Measurements from ENCODE around the gene BICC1. TPM values are rescaled to one million over a fixed set of nuclear protein-coding genes. Genes with fewer than 3 reads are reported as not detected.

Gene BICC1
- total RNA-seq, 2 experiments from 2014 or later: not detected

DNA sequence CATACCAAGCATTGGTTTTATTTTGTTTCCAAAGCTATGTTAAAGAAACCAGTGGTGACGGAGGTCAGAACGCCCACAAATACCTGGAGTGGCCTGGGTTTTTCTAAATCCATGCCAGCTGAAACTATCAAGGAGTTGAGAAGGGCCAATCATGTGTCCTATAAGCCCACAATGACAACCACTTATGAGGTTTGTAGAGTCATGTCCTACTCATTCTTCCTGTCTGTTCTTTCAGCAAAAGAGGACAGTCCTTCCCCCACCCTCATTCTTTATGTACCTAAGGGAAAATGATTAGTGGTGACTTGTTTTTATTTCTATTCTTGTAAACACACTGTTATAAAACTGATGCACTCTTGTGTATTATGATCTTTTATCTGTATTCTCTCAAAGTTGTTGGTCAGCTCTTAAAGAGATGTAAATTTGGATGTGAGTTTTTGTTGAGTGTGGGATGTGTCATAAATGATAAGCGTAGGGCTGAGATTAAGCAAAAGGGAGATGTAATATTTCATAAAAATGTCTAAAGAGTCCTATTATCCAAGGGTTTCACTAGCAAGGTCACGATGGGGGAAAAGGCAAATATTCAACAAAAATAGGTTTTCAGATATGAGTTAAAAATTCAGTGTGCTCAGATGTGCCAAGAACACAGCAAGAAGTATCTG is 294.4 kb downstream of the BICC1 start:
- intact Hi-C loops (cut with DNase I, micrococcal nuclease): no loop called here
- H3K27me3 Mint-ChIP-seq: no peaks in the 10 kb centered on the region
- ChIA-PET POLR2A (no interaction called here), CTCF (no interaction called here)
- no peaks in the 10 kb centered on the region for H3K9me3 Mint-ChIP-seq (ENCODE audit: low read depth)
- H3K36me3 Mint-ChIP-seq (ENCODE audit: low read depth): no peaks in the 10 kb centered on the region
- no peaks in the 10 kb centered on the region for H3K4me1 Mint-ChIP-seq
- DNase-seq: no peak
- no peak overlapping the region for H3K4me3 Mint-ChIP-seq
- no peak overlapping the region for H3K27ac Mint-ChIP-seq
- no peak for ATAC-seq

- ChIA-PET CTCF (no interaction called here), POLR2A (no interaction called here)
- Mint-ChIP-seq H3K4me3 (no peak overlapping the region), H3K4me1 (no peaks in the 10 kb centered on the region), H3K36me3 (ENCODE audit: low read depth) (no peaks in the 10 kb centered on the region), H3K27ac (no peak overlapping the region), H3K9me3 (ENCODE audit: low read depth) (no peaks in the 10 kb centered on the region), H3K27me3 (no peaks in the 10 kb centered on the region)
- intact Hi-C loops (cut with DNase I, micrococcal nuclease): no loop called here
- ATAC-seq (no peak), DNase-seq (no peak)
Measured at GRCh38 chr10:58807629-58808022, 295.0 kb downstream of the BICC1 start.

GRCh38 chr10:58810751-58811150 is 298.1 kb downstream of the BICC1 start:
- ATAC-seq (no peak), DNase-seq (no peak)
- CTCF ChIA-PET: interaction anchor here (0.6 kb wide), 1 partner anchor 840 kb away, joined by 3 read pairs; no protein-coding TSS in a partner anchor
- intact Hi-C loops (cut with DNase I, micrococcal nuclease): no loop called here
- Mint-ChIP-seq H3K9me3 (ENCODE audit: low read depth) (no peaks in the 10 kb centered on the region), H3K36me3 (ENCODE audit: low read depth) (no peaks in the 10 kb centered on the region), H3K27me3 (no peaks in the 10 kb centered on the region), H3K27ac (no peak overlapping the region), H3K4me1 (no peaks in the 10 kb centered on the region), H3K4me3 (no peak overlapping the region)
- POLR2A ChIA-PET: no interaction called here

DNA sequence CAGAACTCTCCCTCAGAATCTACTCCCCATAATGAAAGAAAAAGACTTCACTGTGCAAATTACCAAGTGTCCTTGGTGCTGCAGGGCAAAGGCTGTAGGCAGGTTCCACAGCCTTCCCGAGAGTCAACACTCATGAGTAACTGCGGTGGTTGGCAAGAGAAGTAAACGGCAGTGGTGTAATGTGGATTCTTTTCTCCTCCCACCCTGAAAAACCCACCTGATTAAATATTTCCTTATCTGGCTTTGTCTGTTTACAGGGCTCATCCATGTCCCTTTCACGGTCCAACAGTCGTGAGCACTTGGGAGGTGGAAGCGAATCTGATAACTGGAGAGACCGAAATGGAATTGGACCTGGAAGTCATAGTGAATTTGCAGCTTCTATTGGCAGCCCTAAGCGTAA is 300.9 kb downstream of the BICC1 start:
- Mint-ChIP-seq H3K4me3 (no peak overlapping the region), H3K9me3 (ENCODE audit: low read depth) (no peaks in the 10 kb centered on the region), H3K36me3 (ENCODE audit: low read depth) (no peaks in the 10 kb centered on the region), H3K27ac (no peak overlapping the region), H3K4me1 (no peaks in the 10 kb centered on the region), H3K27me3 (no peaks in the 10 kb centered on the region)
- ChIA-PET POLR2A (no interaction called here), CTCF (no interaction called here)
- no peak for DNase-seq
- intact Hi-C loops (cut with DNase I, micrococcal nuclease): no loop called here
- ATAC-seq: no peak

- Mint-ChIP-seq H3K4me1 (no peaks in the 10 kb centered on the region), H3K27me3 (peaks cover 3% of the 10 kb centered on the region), H3K4me3 (no peak overlapping the region), H3K27ac (no peak overlapping the region), H3K36me3 (ENCODE audit: low read depth) (no peaks in the 10 kb centered on the region), H3K9me3 (ENCODE audit: low read depth) (no peaks in the 10 kb centered on the region)
- DNase-seq (no peak), ATAC-seq (no peak)
- ChIA-PET CTCF (interaction anchor here (0.6 kb wide), 1 partner anchor 960 kb away, joined by 3 read pairs; no protein-coding TSS in a partner anchor), POLR2A (no interaction called here)
- intact Hi-C loops (cut with DNase I, micrococcal nuclease): no loop called here
Measured at GRCh38 chr10:58817201-58817846, 304.7 kb downstream of the BICC1 start.

- no peak for ATAC-seq
- ChIA-PET POLR2A (no interaction called here), CTCF (no interaction called here)
- H3K27me3 Mint-ChIP-seq: peaks cover 3% of the 10 kb centered on the region
- H3K4me1 Mint-ChIP-seq: no peaks in the 10 kb centered on the region
- intact Hi-C loops (cut with DNase I, micrococcal nuclease): no loop called here
- H3K36me3 Mint-ChIP-seq (ENCODE audit: low read depth): no peaks in the 10 kb centered on the region
- H3K9me3 Mint-ChIP-seq (ENCODE audit: low read depth): no peaks in the 10 kb centered on the region
- no peak overlapping the region for H3K27ac Mint-ChIP-seq
- no peak overlapping the region for H3K4me3 Mint-ChIP-seq
- DNase-seq: no peak
Measured at GRCh38 chr10:58818900-58819299, 306.2 kb downstream of the BICC1 start.

DNA sequence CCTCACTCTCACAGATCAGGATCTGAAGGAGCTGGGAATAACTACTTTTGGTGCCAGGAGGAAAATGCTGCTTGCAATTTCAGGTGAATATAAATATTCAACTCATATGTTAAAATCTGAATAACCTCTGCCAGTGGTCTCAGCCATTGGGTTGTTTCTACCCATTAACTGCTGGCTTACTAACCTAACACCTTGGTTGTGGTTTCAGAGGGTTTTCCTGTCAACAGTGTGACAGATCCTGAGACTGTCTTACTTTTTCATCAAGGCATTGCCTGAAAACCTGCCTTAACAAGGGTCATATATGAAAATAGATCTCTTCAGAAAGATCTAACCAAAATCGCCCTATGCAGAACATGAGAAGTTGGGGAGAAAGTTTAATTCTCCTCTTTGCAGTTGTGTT is 307.7 kb downstream of the BICC1 start:
- ATAC-seq: no peak
- intact Hi-C loops (cut with DNase I, micrococcal nuclease): no loop called here
- CTCF ChIA-PET: no interaction called here

GRCh38 chr10:58820861-58821751 is 308.4 kb downstream of the BICC1 start:
- Mint-ChIP-seq H3K27ac (no peak overlapping the region), H3K27me3 (peaks cover 3% of the 10 kb centered on the region), H3K36me3 (ENCODE audit: low read depth) (no peaks in the 10 kb centered on the region), H3K4me1 (no peaks in the 10 kb centered on the region), H3K4me3 (no peak overlapping the region), H3K9me3 (ENCODE audit: low read depth) (no peaks in the 10 kb centered on the region)
- DNase-seq: no peak
- CTCF ChIA-PET: no interaction called here
- intact Hi-C loops (cut with DNase I, micrococcal nuclease): no loop called here
- POLR2A ChIA-PET: no interaction called here
- no peak for ATAC-seq

More for the DNA sequence above, 307.7 kb downstream of the BICC1 start:
- DNase-seq: no peak
- Mint-ChIP-seq H3K9me3 (ENCODE audit: low read depth) (no peaks in the 10 kb centered on the region), H3K36me3 (ENCODE audit: low read depth) (no peaks in the 10 kb centered on the region), H3K27ac (no peak overlapping the region), H3K4me1 (no peaks in the 10 kb centered on the region), H3K4me3 (no peak overlapping the region), H3K27me3 (peaks cover 3% of the 10 kb centered on the region)
- POLR2A ChIA-PET: no interaction called here

DNA sequence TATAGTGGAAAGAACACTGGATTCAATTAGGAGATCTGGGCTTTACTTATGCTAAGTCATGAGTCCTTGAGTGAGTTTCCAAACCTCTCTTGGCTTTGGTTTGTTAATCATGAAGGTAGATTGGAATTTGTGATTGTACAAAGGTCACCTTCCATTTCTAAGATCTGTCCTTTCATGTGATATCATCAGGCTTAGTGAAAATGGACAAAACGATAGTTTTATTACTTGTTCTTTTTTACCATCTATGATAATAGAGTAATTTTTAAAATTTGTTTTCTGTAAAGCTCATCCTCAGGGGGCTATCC is 309.0 kb downstream of the BICC1 start:
- DNase-seq (no peak), ATAC-seq (no peak)
- Mint-ChIP-seq H3K36me3 (ENCODE audit: low read depth) (no peaks in the 10 kb centered on the region), H3K4me3 (no peak overlapping the region), H3K9me3 (ENCODE audit: low read depth) (no peaks in the 10 kb centered on the region), H3K27me3 (peaks cover 3% of the 10 kb centered on the region), H3K27ac (no peak overlapping the region), H3K4me1 (no peaks in the 10 kb centered on the region)
- CTCF ChIA-PET: no interaction called here
- POLR2A ChIA-PET: no interaction called here
- intact Hi-C loops (cut with DNase I, micrococcal nuclease): no loop called here

DNA sequence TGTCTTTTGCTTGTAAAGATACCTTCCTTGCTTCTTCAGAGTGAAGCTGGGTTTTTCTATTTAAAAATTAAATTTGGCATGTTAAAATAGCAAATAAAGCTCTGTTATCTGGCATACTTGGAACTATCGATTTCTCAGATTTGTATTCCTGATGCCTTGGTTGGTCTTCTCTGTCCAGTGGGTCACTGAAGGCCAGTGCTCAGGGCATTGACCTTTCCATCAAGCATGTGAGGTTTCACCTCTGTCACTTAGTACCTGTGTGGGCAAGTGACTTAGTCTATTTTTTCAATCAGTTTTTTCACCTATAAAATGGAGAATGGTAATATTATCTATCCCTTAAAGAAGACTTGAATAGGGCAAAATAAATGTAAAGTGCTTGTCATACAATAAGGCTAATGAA is 311.3 kb downstream of the BICC1 start:
- POLR2A ChIA-PET: no interaction called here
- intact Hi-C loops (cut with DNase I, micrococcal nuclease): no loop called here
- Mint-ChIP-seq H3K9me3 (ENCODE audit: low read depth) (no peaks in the 10 kb centered on the region), H3K4me1 (no peaks in the 10 kb centered on the region), H3K27ac (no peak overlapping the region), H3K27me3 (peaks cover 3% of the 10 kb centered on the region), H3K4me3 (no peak overlapping the region), H3K36me3 (ENCODE audit: low read depth) (no peaks in the 10 kb centered on the region)
- ATAC-seq (no peak), DNase-seq (no peak)
- CTCF ChIA-PET: no interaction called here

DNA sequence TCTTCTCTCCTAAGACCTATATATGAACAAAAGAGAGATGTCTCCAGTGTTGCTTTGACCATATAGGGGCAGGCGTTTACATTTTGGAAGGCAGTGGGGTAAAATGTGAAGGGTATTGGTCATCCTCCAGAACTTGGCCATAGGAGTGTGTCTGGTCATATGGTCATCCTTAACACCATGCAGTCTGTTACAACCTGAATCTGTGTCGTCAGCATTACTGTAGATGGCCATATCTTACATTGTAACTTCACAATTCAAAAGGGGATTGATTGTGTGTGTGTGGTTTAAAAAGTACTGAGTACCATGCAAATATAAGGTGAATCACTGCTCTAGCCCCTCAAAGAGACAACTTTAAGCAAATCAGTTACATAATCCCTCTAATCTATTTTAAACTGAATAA is 311.7 kb downstream of the BICC1 start:
- ATAC-seq (no peak), DNase-seq (no peak)
- Mint-ChIP-seq H3K4me3 (no peak overlapping the region), H3K27me3 (peaks cover 3% of the 10 kb centered on the region), H3K4me1 (no peaks in the 10 kb centered on the region), H3K9me3 (ENCODE audit: low read depth) (no peaks in the 10 kb centered on the region), H3K27ac (no peak overlapping the region), H3K36me3 (ENCODE audit: low read depth) (no peaks in the 10 kb centered on the region)
- ChIA-PET POLR2A (no interaction called here), CTCF (no interaction called here)
- intact Hi-C loops (cut with DNase I, micrococcal nuclease): no loop called here

GRCh38 chr10:58826694-58827093 is 314.0 kb downstream of the BICC1 start:
- Mint-ChIP-seq H3K36me3 (ENCODE audit: low read depth) (no peaks in the 10 kb centered on the region), H3K9me3 (ENCODE audit: low read depth) (no peaks in the 10 kb centered on the region), H3K4me3 (no peak overlapping the region), H3K27me3 (no peaks in the 10 kb centered on the region), H3K27ac (no peak overlapping the region), H3K4me1 (no peaks in the 10 kb centered on the region)
- POLR2A ChIA-PET: no interaction called here
- no peak for ATAC-seq
- CTCF ChIA-PET: no interaction called here
- intact Hi-C loops (cut with DNase I, micrococcal nuclease): no loop called here
- DNase-seq: no peak

Data from activated CD4-positive, alpha-beta T cell treated with anti-CD3 and anti-CD28 coated beads for 36 hours (primary cell).